Kidney (tissue), 14 donors: ENCODE data around the gene PRKCE. TPM values are rescaled to one million over a fixed set of nuclear protein-coding genes. Genes with fewer than 3 reads are reported as not detected.

Source experiments
- DNase-seq, 5 donors: peaks; one replicate each; pipeline ENCODE4 v3.0.0-alpha.2; 2013 to 2020
- FAIRE-seq: peaks from 2 replicates; lab custom pipeline; 2012; peaks lifted over from hg19 to GRCh38; lab: Jason Lieb, UNC
- H3K27ac ChIP-seq, 2 donors: one replicate each; pipeline ENCODE4 v1.7.0; 2013; ENCODE audit warnings: low read depth in 2 of 2, low read length in 2 of 2, inconsistent platforms in 1 of 2
- H3K27me3 ChIP-seq: one replicate; pipeline ENCODE4 v1.7.1; 2013; ENCODE audit warnings: low read length, inconsistent platforms; ENCODE audit not compliant: control insufficient read depth, insufficient read depth
- H3K36me3 ChIP-seq, 3 donors: one replicate each; pipeline versions ENCODE4 v1.7.0 to v1.7.1; 2013; ENCODE audit warnings: low read length in 3 of 3, control low read depth in 1 of 3, inconsistent platforms in 1 of 3; ENCODE audit not compliant: insufficient read depth in 3 of 3, control insufficient read depth in 2 of 3
- H3K4me1 ChIP-seq, 3 donors: one replicate each; pipeline versions ENCODE4 v1.7.0 to v1.7.1; 2013; ENCODE audit warnings: low read length in 3 of 3, inconsistent platforms in 1 of 3, low read depth in 1 of 3; ENCODE audit not compliant: control insufficient read depth in 2 of 3, insufficient read depth in 2 of 3
- H3K4me3 ChIP-seq, 3 donors: one replicate each; pipeline versions ENCODE4 v1.7.0 to v1.8.1; 2013; ENCODE audit warnings: low read length in 3 of 3, control low read depth in 1 of 3, inconsistent platforms in 1 of 3
- H3K9ac ChIP-seq, 3 donors: one replicate each; pipeline versions ENCODE4 v1.7.0 to v1.7.1; 2013; ENCODE audit warnings: low read length in 3 of 3, control low read depth in 1 of 3, inconsistent platforms in 1 of 3
- H3K9me3 ChIP-seq, 3 donors: one replicate each; pipeline versions ENCODE4 v1.7.0 to v1.7.1; 2013; ENCODE audit warnings: low read length in 3 of 3, control low read depth in 1 of 3, inconsistent platforms in 1 of 3; ENCODE audit not compliant: control insufficient read depth in 2 of 3, insufficient read depth in 1 of 3
- intact Hi-C: fragments of 100-400 bp; cut with DNase I; formaldehyde crosslinking; loops from one replicate; pipeline ENCODE4 v1.11.1; 2022
- polyA plus RNA-seq: library from polyadenylated mRNA; stranded (reverse); fragments of 350-450 nt; fragmentation: Illumina TruSeq; extraction: RNeasy Lipid Tissue Mini Kit (QIAGEN cat#74804); gene quantifications from one replicate; pipeline ENCODE4 v1.2.3, GENCODE V29; 2014; ENCODE audit warnings: low read depth, low replicate concordance; ENCODE audit not compliant: insufficient read depth
- total RNA-seq: library from RNA; stranded (reverse); fragmentation: NEBNext Ultra II Directional; extraction: Animal tissue kit (Norgen Biotek cat#: 25700); gene quantifications from one replicate; pipeline ENCODE4 v1.2.1, GENCODE V29; 2021
- TF ChIP-seq, protein P1 (sequence below): IDR thresholded peaks from 3 replicates; pipeline ENCODE4 v1.5.1; 2012; ENCODE audit warnings: mild to moderate bottlenecking, moderate library complexity, borderline replicate concordance; ENCODE audit not compliant: insufficient read depth; ENCODE audit errors: extremely low read depth
- donor health status: control.
- donor health status: control.
- donor health status: control.
- donor health status: control.
- donor health status: control.
- donor health status: DM: yes; HTN: yes; CAD: no.
- donor health status: Normal renal cell carcinoma (clear cell type).

The PRKCE gene
- total and polyA plus RNA-seq, 2 donors from 2014 or later: 11.1 to 27.3 TPM

DNA sequence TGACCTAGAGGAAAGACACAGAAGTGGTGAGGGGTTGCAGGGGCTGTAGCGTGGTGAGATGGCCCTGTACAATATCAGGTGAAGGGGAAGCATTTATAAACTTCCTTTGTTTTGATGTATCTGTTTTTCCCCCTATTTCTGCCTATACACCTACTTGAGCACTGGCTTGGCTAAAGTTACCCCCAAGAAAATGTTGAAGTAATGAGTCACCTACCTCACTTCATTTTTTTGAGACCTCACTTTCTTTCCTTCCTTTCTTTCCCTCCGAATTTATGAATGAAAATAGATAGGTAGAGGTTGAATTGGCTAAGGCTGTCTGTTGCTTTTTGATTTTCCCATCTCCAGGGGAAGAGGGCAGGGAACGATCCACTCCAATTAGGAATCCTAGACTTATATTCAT, 414.6 kb downstream of the PRKCE start:
- H3K9me3 ChIP-seq: no peaks in the 10 kb centered on the region
- H3K27ac ChIP-seq: no peak overlapping the region
- DNase-seq (peak in 1 of 5 donors; percentile 5), FAIRE-seq (no peak)
- H3K36me3 ChIP-seq: no peaks in the 10 kb centered on the region
- peaks cover 0 to 10% (median 7%) of the 10 kb centered on the region in 3 donors for H3K4me1 ChIP-seq
- TF ChIP-seq, protein P1, sequence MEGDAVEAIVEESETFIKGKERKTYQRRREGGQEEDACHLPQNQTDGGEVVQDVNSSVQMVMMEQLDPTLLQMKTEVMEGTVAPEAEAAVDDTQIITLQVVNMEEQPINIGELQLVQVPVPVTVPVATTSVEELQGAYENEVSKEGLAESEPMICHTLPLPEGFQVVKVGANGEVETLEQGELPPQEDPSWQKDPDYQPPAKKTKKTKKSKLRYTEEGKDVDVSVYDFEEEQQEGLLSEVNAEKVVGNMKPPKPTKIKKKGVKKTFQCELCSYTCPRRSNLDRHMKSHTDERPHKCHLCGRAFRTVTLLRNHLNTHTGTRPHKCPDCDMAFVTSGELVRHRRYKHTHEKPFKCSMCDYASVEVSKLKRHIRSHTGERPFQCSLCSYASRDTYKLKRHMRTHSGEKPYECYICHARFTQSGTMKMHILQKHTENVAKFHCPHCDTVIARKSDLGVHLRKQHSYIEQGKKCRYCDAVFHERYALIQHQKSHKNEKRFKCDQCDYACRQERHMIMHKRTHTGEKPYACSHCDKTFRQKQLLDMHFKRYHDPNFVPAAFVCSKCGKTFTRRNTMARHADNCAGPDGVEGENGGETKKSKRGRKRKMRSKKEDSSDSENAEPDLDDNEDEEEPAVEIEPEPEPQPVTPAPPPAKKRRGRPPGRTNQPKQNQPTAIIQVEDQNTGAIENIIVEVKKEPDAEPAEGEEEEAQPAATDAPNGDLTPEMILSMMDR: no peak
- no peak overlapping the region for H3K4me3 ChIP-seq
- H3K9ac ChIP-seq: no peak overlapping the region
- intact Hi-C loops: loop anchor here (10.0 kb wide), 1 partner anchor 299 kb away; no protein-coding TSS in a partner anchor
- no peaks in the 10 kb centered on the region for H3K27me3 ChIP-seq

- no peak overlapping the region for H3K9ac ChIP-seq
- TF ChIP-seq, protein P1: no peak
- no peak for FAIRE-seq
- no peaks in the 10 kb centered on the region for H3K36me3 ChIP-seq
- H3K27me3 ChIP-seq: no peaks in the 10 kb centered on the region
- DNase-seq: no peak
- intact Hi-C loops: loop anchor here (10.0 kb wide), 1 partner anchor 298 kb away; no protein-coding TSS in a partner anchor
- H3K27ac ChIP-seq: no peak overlapping the region
- no peaks in the 10 kb centered on the region for H3K9me3 ChIP-seq
- peaks cover 0 to 10% (median 7%) of the 10 kb centered on the region in 3 donors for H3K4me1 ChIP-seq
- no peak overlapping the region for H3K4me3 ChIP-seq
Observed at GRCh38 chr2:46066601-46067000, 415.1 kb downstream of the PRKCE start.

- TF ChIP-seq, protein P1: no peak
- FAIRE-seq (no peak), DNase-seq (no peak)
- Histone ChIP-seq H3K9ac (no peak overlapping the region), H3K27me3 (no peaks in the 10 kb centered on the region), H3K4me1 (peaks cover 0 to 10% (median 7%) of the 10 kb centered on the region in 3 donors), H3K4me3 (no peak overlapping the region), H3K36me3 (no peaks in the 10 kb centered on the region), H3K27ac (peak overlapping the region in 1 of 2 donors; percentile 68), H3K9me3 (no peaks in the 10 kb centered on the region)
- intact Hi-C loops: loop anchor here (10.0 kb wide), 1 partner anchor 298 kb away; no protein-coding TSS in a partner anchor
Observed at GRCh38 chr2:46067062-46067461, 415.6 kb downstream of the PRKCE start.
